Measurements from ENCODE around the gene INPP5J.
"Not testable (repeated sequence)": the region's sequence is repeated elsewhere in the genome, so short reads cannot be mapped to it uniquely, and the experiment has no call there.

GRCh38 chr22:31078389-31078788 lies 44.4 kb upstream of the INPP5J start:
- TF ChIP-seq CTCF, POLR2A (IDR thresholded peaks at IDR 0.05): not testable (repeated sequence)

All from heart left ventricle (tissue), 13 donors.